SU-DHL-6 (cell line): ENCODE data around the gene G6PC3.

Experiments used
- H2AFZ ChIP-seq: fragments of 200-600 bp; sonication (generic); 2 replicates; pipeline ENCODE4 v1.6.1; 2014; ENCODE audit warnings: low read depth, mild to moderate bottlenecking, moderate library complexity, mixed read lengths, antibody characterized with exemption, low read length; ENCODE audit not compliant: severe bottlenecking
- H3F3A ChIP-seq: fragments of 200-600 bp; shearing (Covaris generic); 2 replicates; pipeline ENCODE4 v1.6.0; 2016; ENCODE audit warnings: antibody characterized with exemption, mild to moderate bottlenecking; ENCODE audit not compliant: insufficient read depth
- H3K27ac ChIP-seq: fragments of 200-600 bp; sonication (generic); 2 replicates; pipeline ENCODE4 v1.5.1; 2016; ENCODE audit warnings: low read depth, mild to moderate bottlenecking, low read length, moderate library complexity, mixed read lengths
- H3K27me3 ChIP-seq: fragments of 200-600 bp; sonication (generic), shearing (Covaris generic); 2 replicates; pipeline ENCODE4 v1.6.0; 2014; ENCODE audit warnings: mild to moderate bottlenecking, low read length
- H3K36me3 ChIP-seq: fragments of 200-600 bp; sonication (generic); 2 replicates; pipeline ENCODE4 v1.6.1; 2014; ENCODE audit warnings: mild to moderate bottlenecking, low read length, mixed read lengths
- H3K4me2 ChIP-seq: fragments of 300-600, 200-600 bp; shearing (Covaris generic), sonication (generic); 2 replicates; pipeline ENCODE4 v1.6.0; 2014; ENCODE audit warnings: low read length, low read depth, mild to moderate bottlenecking; ENCODE audit not compliant: poor library complexity, severe bottlenecking
- H3K4me3 ChIP-seq: fragments of 200-600 bp; sonication (generic); 2 replicates; pipeline ENCODE4 v1.5.1; 2014; ENCODE audit warnings: antibody characterized with exemption, low read length, mild to moderate bottlenecking, mixed read lengths; ENCODE audit not compliant: insufficient read depth, poor library complexity, severe bottlenecking
- H3K79me2 ChIP-seq: fragments of 200-600 bp; sonication (generic); 2 replicates; pipeline ENCODE4 v1.6.1; 2014; ENCODE audit warnings: mild to moderate bottlenecking, low read length, moderate library complexity; ENCODE audit not compliant: insufficient read depth
- H3K9ac ChIP-seq: fragments of 200-600 bp; sonication (generic); 2 replicates; pipeline ENCODE4 v1.7.0; 2014; ENCODE audit warnings: mild to moderate bottlenecking, low read length
- H3K9me2 ChIP-seq: fragments of 200-600 bp; sonication (generic); replicated peaks from 2 replicates; pipeline ENCODE4 v1.6.1; 2014; ENCODE audit warnings: low read length; ENCODE audit not compliant: insufficient read depth
- H3K9me3 ChIP-seq: fragments of 200-600 bp; sonication (generic); 2 replicates; pipeline ENCODE4 v1.6.1; 2014; ENCODE audit warnings: low read length, mixed read lengths; ENCODE audit not compliant: insufficient read depth
- H4K20me1 ChIP-seq: fragments of 200-600 bp; sonication (generic); 2 replicates; pipeline ENCODE4 v1.6.1; 2014; ENCODE audit warnings: low read depth, mild to moderate bottlenecking, antibody characterized with exemption, low read length, moderate library complexity, mixed read lengths
- CTCF ChIP-seq: fragments of 200-600 bp; sonication (generic); IDR thresholded peaks from one replicate; pipeline ENCODE4 v1.5.1; 2017; ENCODE audit warnings: antibody characterized with exemption, mild to moderate bottlenecking, low read length, moderate library complexity; ENCODE audit not compliant: insufficient read depth, poor library complexity, severe bottlenecking
- EZH2phosphoT487 ChIP-seq: fragments of 200-600 bp; sonication (generic), shearing (Covaris generic); conservative IDR thresholded peaks from 2 replicates; pipeline ENCODE4 v1.6.1; 2018; ENCODE audit warnings: mild to moderate bottlenecking, antibody characterized with exemption, low read length, moderate library complexity, mixed read lengths

The G6PC3 gene

GRCh38 chr17:44062871-44063270 is 7.7 kb upstream of the G6PC3 start:
- H3K9me2 ChIP-seq: no peaks in the 10 kb centered on the region
- no peak overlapping the region for H3K9ac ChIP-seq
- H3K27ac ChIP-seq: no peak overlapping the region
- H3K4me3 ChIP-seq: no peak overlapping the region
- TF ChIP-seq EZH2phosphoT487 (no peak), CTCF (no peak)
- H3K36me3 ChIP-seq: peaks cover 19% of the 10 kb centered on the region; the same call in 1 of the 2 replicates
- no peak overlapping the region for H3K4me2 ChIP-seq
- no peaks in the 10 kb centered on the region for H3K9me3 ChIP-seq
- H3K79me2 ChIP-seq: peaks cover 84% of the 10 kb centered on the region
- H2AFZ ChIP-seq: no peak overlapping the region
- H4K20me1 ChIP-seq: no peaks in the 10 kb centered on the region
- H3K27me3 ChIP-seq: no peaks in the 10 kb centered on the region
- H3F3A ChIP-seq: peaks cover 13% of the 10 kb centered on the region

- H3K4me2 ChIP-seq: peak overlapping the region; percentile 24
- H2AFZ ChIP-seq: no peak overlapping the region
- H3K36me3 ChIP-seq: peaks cover 19% of the 10 kb centered on the region; the same call in 1 of the 2 replicates
- 0 out of 2 replicates have a peak overlapping the region, but pooled peaks have one; percentile 33 for H3K27ac ChIP-seq
- no peaks in the 10 kb centered on the region for H3K9me3 ChIP-seq
- no peaks in the 10 kb centered on the region for H3K27me3 ChIP-seq
- H3F3A ChIP-seq: peaks cover 15% of the 10 kb centered on the region
- no peaks in the 10 kb centered on the region for H3K9me2 ChIP-seq
- no peaks in the 10 kb centered on the region for H4K20me1 ChIP-seq
- no peak overlapping the region for H3K4me3 ChIP-seq
- no peak overlapping the region for H3K9ac ChIP-seq
- TF ChIP-seq CTCF (no peak), EZH2phosphoT487 (no peak)
- peaks cover 73% of the 10 kb centered on the region for H3K79me2 ChIP-seq
Observed at GRCh38 chr17:44063704-44064639, 6.6 kb upstream of the G6PC3 start.

- Histone ChIP-seq H3K36me3 (peaks cover 16% of the 10 kb centered on the region; the same call in 1 of the 2 replicates), H3K79me2 (peaks cover 56% of the 10 kb centered on the region), H3K9ac (peak overlapping the region; percentile 88), H3K9me2 (no peaks in the 10 kb centered on the region), H3K9me3 (no peaks in the 10 kb centered on the region), H3K4me2 (peak overlapping the region; percentile 83), H3K27me3 (no peaks in the 10 kb centered on the region), H3K27ac (peak overlapping the region; percentile 66), H3F3A (peaks cover 20% of the 10 kb centered on the region), H4K20me1 (no peaks in the 10 kb centered on the region), H3K4me3 (peak overlapping the region; percentile 78), H2AFZ (no peak overlapping the region)
- TF ChIP-seq EZH2phosphoT487: no peak
- no peak for TF ChIP-seq CTCF
Observed at GRCh38 chr17:44065668-44066203, 4.8 kb upstream of the G6PC3 start.
